Measurements from ENCODE around the gene PTPRA.

Gene PTPRA

GRCh38 chr20:2902818-2903217 is 29.5 kb downstream of the PTPRA start:
- H2BK5ac ChIP-seq (ENCODE audit: low read length), result no peak overlapping the region

GRCh38 chr20:2903686-2904085 is 30.4 kb downstream of the PTPRA start:
- H2BK120ac ChIP-seq (ENCODE audit: low read depth, low read length), result no peak overlapping the region
- H3K27me3 ChIP-seq (ENCODE audit: control insufficient read depth in 3 of 3, insufficient read depth in 3 of 3, low read depth in 1 of 3, low read length in 3 of 3), result no peaks in the 10 kb centered on the region
- peaks cover 0 to 18% of the 10 kb centered on the region in 2 donors for H3K9me3 ChIP-seq (replicated peaks in 1 of 2; ENCODE audit: control insufficient read depth in 2 of 2, insufficient read depth in 1 of 2, low read depth in 1 of 2, low read length in 2 of 2)
- H3K18ac ChIP-seq (ENCODE audit: low read length), result no peak overlapping the region
- no peaks in the 10 kb centered on the region for H3K4me1 ChIP-seq (ENCODE audit: control insufficient read depth in 2 of 2, insufficient read depth in 1 of 2, low read depth in 1 of 2, low read length in 2 of 2)
- H2AK5ac ChIP-seq (ENCODE audit: low read depth, low read length), result no peak overlapping the region
- H3K27ac ChIP-seq (replicated peaks; ENCODE audit: low read length), result no peak overlapping the region
- H3K4me2 ChIP-seq (ENCODE audit: insufficient read depth, low read length, poor library complexity, severe bottlenecking), result no peak overlapping the region
- H2BK12ac ChIP-seq (ENCODE audit: low read length), result no peak overlapping the region
- no peak overlapping the region for H4K8ac ChIP-seq (ENCODE audit: low read depth, low read length)
- H2BK5ac ChIP-seq (ENCODE audit: low read length), result no peak overlapping the region
- DNase-seq (ENCODE audit: low spot score), result no peak
- H3K4me3 ChIP-seq (ENCODE audit: low read length in 2 of 2), result no peak overlapping the region
- H3K36me3 ChIP-seq (replicated peaks in 1 of 2; ENCODE audit: control insufficient read depth in 2 of 2, insufficient read depth in 2 of 2, low read length in 2 of 2), result peaks cover 0 to 24% of the 10 kb centered on the region in 2 donors
- H3K79me1 ChIP-seq (ENCODE audit: low read depth, low read length), result peaks cover 2% of the 10 kb centered on the region
- H4K91ac ChIP-seq (ENCODE audit: low read depth, low read length, poor library complexity), result no peak overlapping the region
- no peak overlapping the region for H2BK15ac ChIP-seq (ENCODE audit: low read length)
- 100% methylated on average over 1 of the region's 6 CpGs; no CpG with 5 or more reads in 1 of the 2 donors for WGBS, 2 donors (ENCODE audit: extremely low coverage in 2 of 2, insufficient read length in 2 of 2, insufficient replicate concordance in 1 of 2)
- no peak overlapping the region for H3K9ac ChIP-seq (ENCODE audit: low read depth, low read length, poor library complexity)
- no peak overlapping the region for H2AFZ ChIP-seq (ENCODE audit: low read length)
- H3K14ac ChIP-seq (ENCODE audit: low read length), result no peak overlapping the region
- no peak overlapping the region for H3K4ac ChIP-seq (ENCODE audit: low read length)
- no peak overlapping the region for H3K23ac ChIP-seq (ENCODE audit: low read depth, low read length, poor library complexity)

More at GRCh38 chr20:2902818-2903217, 29.5 kb downstream of the PTPRA start:
- H3K9ac ChIP-seq (ENCODE audit: low read depth, low read length, poor library complexity), result no peak overlapping the region
- no peak overlapping the region for H4K91ac ChIP-seq (ENCODE audit: low read depth, low read length, poor library complexity)
- no CpG with 5 or more reads among the region's 3 CpGs for WGBS, 2 donors (ENCODE audit: extremely low coverage in 2 of 2, insufficient read length in 2 of 2, insufficient replicate concordance in 1 of 2)
- no peak overlapping the region for H2BK12ac ChIP-seq (ENCODE audit: low read length)
- no peak overlapping the region for H3K27ac ChIP-seq (replicated peaks; ENCODE audit: low read length)
- H2BK120ac ChIP-seq (ENCODE audit: low read depth, low read length), result no peak overlapping the region
- H3K18ac ChIP-seq (ENCODE audit: low read length), result no peak overlapping the region
- no peak overlapping the region for H3K23ac ChIP-seq (ENCODE audit: low read depth, low read length, poor library complexity)
- no peak overlapping the region for H3K14ac ChIP-seq (ENCODE audit: low read length)
- H2AK5ac ChIP-seq (ENCODE audit: low read depth, low read length), result no peak overlapping the region
- DNase-seq (ENCODE audit: low spot score), result no peak
- H3K4me3 ChIP-seq (ENCODE audit: low read length in 2 of 2), result no peak overlapping the region
- H3K79me1 ChIP-seq (ENCODE audit: low read depth, low read length), result peaks cover 2% of the 10 kb centered on the region
- no peak overlapping the region for H3K4ac ChIP-seq (ENCODE audit: low read length)
- H3K9me3 ChIP-seq (replicated peaks in 1 of 2; ENCODE audit: control insufficient read depth in 2 of 2, insufficient read depth in 1 of 2, low read depth in 1 of 2, low read length in 2 of 2), result peaks cover 0 to 18% of the 10 kb centered on the region in 2 donors
- no peaks in the 10 kb centered on the region for H3K27me3 ChIP-seq (ENCODE audit: control insufficient read depth in 3 of 3, insufficient read depth in 3 of 3, low read depth in 1 of 3, low read length in 3 of 3)
- no peak overlapping the region for H3K4me2 ChIP-seq (ENCODE audit: insufficient read depth, low read length, poor library complexity, severe bottlenecking)
- peaks cover 0 to 24% of the 10 kb centered on the region in 2 donors for H3K36me3 ChIP-seq (replicated peaks in 1 of 2; ENCODE audit: control insufficient read depth in 2 of 2, insufficient read depth in 2 of 2, low read length in 2 of 2)
- H2AFZ ChIP-seq (ENCODE audit: low read length), result no peak overlapping the region
- H2BK15ac ChIP-seq (ENCODE audit: low read length), result no peak overlapping the region
- H3K4me1 ChIP-seq (ENCODE audit: control insufficient read depth in 2 of 2, insufficient read depth in 1 of 2, low read depth in 1 of 2, low read length in 2 of 2), result no peaks in the 10 kb centered on the region
- H4K8ac ChIP-seq (ENCODE audit: low read depth, low read length), result no peak overlapping the region

- Histone ChIP-seq H3K4me1 (ENCODE audit: control insufficient read depth in 2 of 2, insufficient read depth in 1 of 2, low read depth in 1 of 2, low read length in 2 of 2) (no peaks in the 10 kb centered on the region), H3K18ac (ENCODE audit: low read length) (no peak overlapping the region), H3K27ac (replicated peaks; ENCODE audit: low read length) (no peak overlapping the region), H3K9me3 (replicated peaks in 1 of 2; ENCODE audit: control insufficient read depth in 2 of 2, insufficient read depth in 1 of 2, low read depth in 1 of 2, low read length in 2 of 2) (peaks cover 0 to 18% of the 10 kb centered on the region in 2 donors), H4K91ac (ENCODE audit: low read depth, low read length, poor library complexity) (no peak overlapping the region), H3K4ac (ENCODE audit: low read length) (no peak overlapping the region), H3K4me2 (ENCODE audit: insufficient read depth, low read length, poor library complexity, severe bottlenecking) (no peak overlapping the region), H3K79me1 (ENCODE audit: low read depth, low read length) (peaks cover 3% of the 10 kb centered on the region), H2BK120ac (ENCODE audit: low read depth, low read length) (no peak overlapping the region), H3K27me3 (ENCODE audit: control insufficient read depth in 3 of 3, insufficient read depth in 3 of 3, low read depth in 1 of 3, low read length in 3 of 3) (no peaks in the 10 kb centered on the region), H3K36me3 (replicated peaks in 1 of 2; ENCODE audit: control insufficient read depth in 2 of 2, insufficient read depth in 2 of 2, low read length in 2 of 2) (peaks cover 0 to 17% of the 10 kb centered on the region in 2 donors), H3K14ac (ENCODE audit: low read length) (no peak overlapping the region), H2BK12ac (ENCODE audit: low read length) (no peak overlapping the region), H2BK5ac (ENCODE audit: low read length) (no peak overlapping the region), H2BK15ac (ENCODE audit: low read length) (no peak overlapping the region), H4K8ac (ENCODE audit: low read depth, low read length) (no peak overlapping the region), H3K4me3 (ENCODE audit: low read length in 2 of 2) (no peak overlapping the region), H3K23ac (ENCODE audit: low read depth, low read length, poor library complexity) (no peak overlapping the region), H2AFZ (ENCODE audit: low read length) (no peak overlapping the region), H2AK5ac (ENCODE audit: low read depth, low read length) (no peak overlapping the region), H3K9ac (ENCODE audit: low read depth, low read length, poor library complexity) (no peak overlapping the region)
- DNase-seq (ENCODE audit: low spot score), result no peak
- WGBS, 2 donors (ENCODE audit: extremely low coverage in 2 of 2, insufficient read length in 2 of 2, insufficient replicate concordance in 1 of 2), result 100% methylated on average over 1 of the region's 3 CpGs; no CpG with 5 or more reads in 1 of the 2 donors
Observed at GRCh38 chr20:2907519-2907918, 34.2 kb downstream of the PTPRA start.

- Histone ChIP-seq H3K14ac (ENCODE audit: low read length) (no peak overlapping the region), H2BK15ac (ENCODE audit: low read length) (no peak overlapping the region), H4K8ac (ENCODE audit: low read depth, low read length) (no peak overlapping the region), H2AFZ (ENCODE audit: low read length) (no peak overlapping the region), H2BK12ac (ENCODE audit: low read length) (no peak overlapping the region), H3K27ac (replicated peaks; ENCODE audit: low read length) (no peak overlapping the region), H3K18ac (ENCODE audit: low read length) (no peak overlapping the region), H4K91ac (ENCODE audit: low read depth, low read length, poor library complexity) (no peak overlapping the region), H3K4me1 (ENCODE audit: control insufficient read depth in 2 of 2, insufficient read depth in 1 of 2, low read depth in 1 of 2, low read length in 2 of 2) (no peaks in the 10 kb centered on the region), H3K27me3 (ENCODE audit: control insufficient read depth in 3 of 3, insufficient read depth in 3 of 3, low read depth in 1 of 3, low read length in 3 of 3) (no peaks in the 10 kb centered on the region), H3K4ac (ENCODE audit: low read length) (no peak overlapping the region), H2BK120ac (ENCODE audit: low read depth, low read length) (no peak overlapping the region), H2BK5ac (ENCODE audit: low read length) (no peak overlapping the region), H3K4me3 (ENCODE audit: low read length in 2 of 2) (no peak overlapping the region), H3K79me1 (ENCODE audit: low read depth, low read length) (peaks cover 3% of the 10 kb centered on the region), H3K4me2 (ENCODE audit: insufficient read depth, low read length, poor library complexity, severe bottlenecking) (no peak overlapping the region), H3K23ac (ENCODE audit: low read depth, low read length, poor library complexity) (no peak overlapping the region), H3K36me3 (replicated peaks in 1 of 2; ENCODE audit: control insufficient read depth in 2 of 2, insufficient read depth in 2 of 2, low read length in 2 of 2) (peaks cover 0 to 8% of the 10 kb centered on the region in 2 donors), H2AK5ac (ENCODE audit: low read depth, low read length) (no peak overlapping the region), H3K9me3 (replicated peaks in 1 of 2; ENCODE audit: control insufficient read depth in 2 of 2, insufficient read depth in 1 of 2, low read depth in 1 of 2, low read length in 2 of 2) (peaks cover 0 to 11% of the 10 kb centered on the region in 2 donors), H3K9ac (ENCODE audit: low read depth, low read length, poor library complexity) (no peak overlapping the region)
- WGBS, 2 donors (ENCODE audit: extremely low coverage in 2 of 2, insufficient read length in 2 of 2, insufficient replicate concordance in 1 of 2), result no CpG with 5 or more reads among the region's 2 CpGs
- DNase-seq (ENCODE audit: low spot score), result no peak
Observed at GRCh38 chr20:2909953-2910352, 36.7 kb downstream of the PTPRA start.
